Stimulated activated memory B cell treated with anti-CD40 and anti-IgM and Interleukin-4, amounts not matched to agents 10 μg/mL and 1 μg/mL and 100 μg/mL, for 72 hours (primary cell): Measurements from ENCODE around the gene LY86.

ENCODE experiments used
- ATAC-seq: fragments of 150-1000 bp; cut with Tn5 transposase; 2 replicates; pipeline ENCODE4 v1.10.0; 2021
- H3K27ac Mint-ChIP-seq: one replicate; pipeline ENCODE4 v1.8.0; 2022; ENCODE audit warnings: mild to moderate bottlenecking, mixed read lengths
- H3K27me3 Mint-ChIP-seq: one replicate; pipeline ENCODE4 v1.8.0; 2022; ENCODE audit warnings: mixed read lengths
- H3K36me3 Mint-ChIP-seq: one replicate; pipeline ENCODE4 v1.8.0; 2022; ENCODE audit warnings: mixed read lengths
- H3K4me1 Mint-ChIP-seq: one replicate; pipeline ENCODE4 v1.8.0; 2022; ENCODE audit warnings: mixed read lengths
- H3K4me3 Mint-ChIP-seq: one replicate; pipeline ENCODE4 v1.8.0; 2022; ENCODE audit warnings: mild to moderate bottlenecking, moderate library complexity, mixed read lengths
- H3K9me3 Mint-ChIP-seq: one replicate; pipeline ENCODE4 v1.8.0; 2022; ENCODE audit warnings: mixed read lengths

Gene LY86

GRCh38 chr6:6564154-6564553 is 24.4 kb upstream of the LY86 start:
- no peak overlapping the region for H3K27ac Mint-ChIP-seq

GRCh38 chr6:6565069-6565468 is 23.5 kb upstream of the LY86 start:
- peaks cover 10% of the 10 kb centered on the region for H3K4me1 Mint-ChIP-seq
- no peak overlapping the region for H3K4me3 Mint-ChIP-seq
- no peaks in the 10 kb centered on the region for H3K27me3 Mint-ChIP-seq
- no peak for ATAC-seq
- peaks cover 25% of the 10 kb centered on the region for H3K36me3 Mint-ChIP-seq
- no peak overlapping the region for H3K27ac Mint-ChIP-seq
- no peaks in the 10 kb centered on the region for H3K9me3 Mint-ChIP-seq

More at GRCh38 chr6:6564154-6564553, 24.4 kb upstream of the LY86 start:
- no peak for ATAC-seq
- Mint-ChIP-seq H3K27me3 (no peaks in the 10 kb centered on the region), H3K4me3 (no peak overlapping the region), H3K4me1 (peaks cover 10% of the 10 kb centered on the region), H3K9me3 (no peaks in the 10 kb centered on the region), H3K36me3 (peaks cover 22% of the 10 kb centered on the region)

- H3K4me3 Mint-ChIP-seq: no peak overlapping the region
- no peaks in the 10 kb centered on the region for H3K27me3 Mint-ChIP-seq
- no peak for ATAC-seq
- H3K9me3 Mint-ChIP-seq: no peaks in the 10 kb centered on the region
- H3K36me3 Mint-ChIP-seq: peaks cover 25% of the 10 kb centered on the region
- no peak overlapping the region for H3K27ac Mint-ChIP-seq
- H3K4me1 Mint-ChIP-seq: peaks cover 10% of the 10 kb centered on the region
Measured at GRCh38 chr6:6565488-6565887, 23.0 kb upstream of the LY86 start.

- peaks cover 17% of the 10 kb centered on the region for H3K4me1 Mint-ChIP-seq
- no peak overlapping the region for H3K4me3 Mint-ChIP-seq
- no peaks in the 10 kb centered on the region for H3K27me3 Mint-ChIP-seq
- no peak for ATAC-seq
- H3K27ac Mint-ChIP-seq: no peak overlapping the region
- H3K36me3 Mint-ChIP-seq: peaks cover 31% of the 10 kb centered on the region
- H3K9me3 Mint-ChIP-seq: peaks cover 3% of the 10 kb centered on the region
Measured at GRCh38 chr6:6566766-6567165, 21.8 kb upstream of the LY86 start.

- no peak overlapping the region for H3K4me3 Mint-ChIP-seq
- ATAC-seq: no peak
- peaks cover 3% of the 10 kb centered on the region for H3K9me3 Mint-ChIP-seq
- no peak overlapping the region for H3K27ac Mint-ChIP-seq
- peaks cover 33% of the 10 kb centered on the region for H3K36me3 Mint-ChIP-seq
- peaks cover 10% of the 10 kb centered on the region for H3K4me1 Mint-ChIP-seq
- no peaks in the 10 kb centered on the region for H3K27me3 Mint-ChIP-seq
Measured at GRCh38 chr6:6569096-6569810, 19.3 kb upstream of the LY86 start.

GRCh38 chr6:6569811-6570164 is 18.7 kb upstream of the LY86 start:
- H3K4me3 Mint-ChIP-seq: no peak overlapping the region
- H3K36me3 Mint-ChIP-seq: peaks cover 36% of the 10 kb centered on the region
- H3K4me1 Mint-ChIP-seq: peaks cover 6% of the 10 kb centered on the region
- no peak for ATAC-seq
- H3K27ac Mint-ChIP-seq: no peak overlapping the region
- H3K9me3 Mint-ChIP-seq: peaks cover 6% of the 10 kb centered on the region
- no peaks in the 10 kb centered on the region for H3K27me3 Mint-ChIP-seq

- Mint-ChIP-seq H3K4me1 (peaks cover 6% of the 10 kb centered on the region), H3K27me3 (no peaks in the 10 kb centered on the region), H3K27ac (peak overlapping the region; percentile 11), H3K36me3 (peaks cover 39% of the 10 kb centered on the region), H3K4me3 (no peak overlapping the region), H3K9me3 (peaks cover 6% of the 10 kb centered on the region)
- ATAC-seq: no peak
Measured at GRCh38 chr6:6570929-6571671, 17.4 kb upstream of the LY86 start.

GRCh38 chr6:6575143-6575542 is 13.4 kb upstream of the LY86 start:
- H3K9me3 Mint-ChIP-seq: peaks cover 11% of the 10 kb centered on the region
- no peaks in the 10 kb centered on the region for H3K27me3 Mint-ChIP-seq
- no peak overlapping the region for H3K27ac Mint-ChIP-seq
- peaks cover 42% of the 10 kb centered on the region for H3K36me3 Mint-ChIP-seq
- no peak for ATAC-seq
- peaks cover 21% of the 10 kb centered on the region for H3K4me1 Mint-ChIP-seq
- no peak overlapping the region for H3K4me3 Mint-ChIP-seq

GRCh38 chr6:6577735-6578134 is 10.8 kb upstream of the LY86 start:
- peaks cover 44% of the 10 kb centered on the region for H3K36me3 Mint-ChIP-seq
- no peak overlapping the region for H3K4me3 Mint-ChIP-seq
- H3K4me1 Mint-ChIP-seq: peaks cover 14% of the 10 kb centered on the region
- H3K9me3 Mint-ChIP-seq: peaks cover 8% of the 10 kb centered on the region
- no peaks in the 10 kb centered on the region for H3K27me3 Mint-ChIP-seq
- no peak overlapping the region for H3K27ac Mint-ChIP-seq
- ATAC-seq: no peak

- Mint-ChIP-seq H3K27ac (peak overlapping the region; percentile 65), H3K4me1 (peaks cover 21% of the 10 kb centered on the region), H3K4me3 (no peak overlapping the region), H3K9me3 (peaks cover 8% of the 10 kb centered on the region), H3K36me3 (peaks cover 30% of the 10 kb centered on the region), H3K27me3 (no peaks in the 10 kb centered on the region)
- ATAC-seq: no peak
Measured at GRCh38 chr6:6579281-6579680, 9.2 kb upstream of the LY86 start.

- peak overlapping the region; percentile 65 for H3K27ac Mint-ChIP-seq
- peaks cover 5% of the 10 kb centered on the region for H3K9me3 Mint-ChIP-seq
- ATAC-seq: no peak
- no peak overlapping the region for H3K4me3 Mint-ChIP-seq
- peaks cover 32% of the 10 kb centered on the region for H3K4me1 Mint-ChIP-seq
- no peaks in the 10 kb centered on the region for H3K27me3 Mint-ChIP-seq
- H3K36me3 Mint-ChIP-seq: peaks cover 24% of the 10 kb centered on the region
Measured at GRCh38 chr6:6580225-6580856, 8.2 kb upstream of the LY86 start.

- Mint-ChIP-seq H3K4me3 (no peak overlapping the region), H3K4me1 (peaks cover 32% of the 10 kb centered on the region), H3K27me3 (no peaks in the 10 kb centered on the region), H3K27ac (no peak overlapping the region), H3K9me3 (peaks cover 5% of the 10 kb centered on the region), H3K36me3 (peaks cover 23% of the 10 kb centered on the region)
- no peak for ATAC-seq
Measured at GRCh38 chr6:6581054-6581453, 7.5 kb upstream of the LY86 start.

GRCh38 chr6:6582131-6582530 is 6.4 kb upstream of the LY86 start:
- ATAC-seq: no peak
- Mint-ChIP-seq H3K36me3 (peaks cover 18% of the 10 kb centered on the region), H3K27me3 (no peaks in the 10 kb centered on the region), H3K9me3 (peaks cover 3% of the 10 kb centered on the region), H3K27ac (peak overlapping the region; percentile 37), H3K4me1 (peaks cover 40% of the 10 kb centered on the region), H3K4me3 (no peak overlapping the region)

GRCh38 chr6:6583836-6584235 is 4.7 kb upstream of the LY86 start:
- peaks cover 3% of the 10 kb centered on the region for H3K9me3 Mint-ChIP-seq
- peaks cover 18% of the 10 kb centered on the region for H3K36me3 Mint-ChIP-seq
- H3K4me1 Mint-ChIP-seq: peaks cover 56% of the 10 kb centered on the region
- H3K27ac Mint-ChIP-seq: peak overlapping the region; percentile 62
- ATAC-seq: no peak
- H3K4me3 Mint-ChIP-seq: peak overlapping the region; percentile 16
- no peaks in the 10 kb centered on the region for H3K27me3 Mint-ChIP-seq

GRCh38 chr6:6584310-6585002 is 4.1 kb upstream of the LY86 start:
- peak overlapping the region; percentile 62 for H3K27ac Mint-ChIP-seq

More at GRCh38 chr6:6584310-6585002, 4.1 kb upstream of the LY86 start:
- peak overlapping the region; percentile 16 for H3K4me3 Mint-ChIP-seq
- ATAC-seq: peak; percentile 43
- H3K4me1 Mint-ChIP-seq: peaks cover 56% of the 10 kb centered on the region
- H3K9me3 Mint-ChIP-seq: peaks cover 3% of the 10 kb centered on the region
- H3K36me3 Mint-ChIP-seq: peaks cover 15% of the 10 kb centered on the region
- no peaks in the 10 kb centered on the region for H3K27me3 Mint-ChIP-seq
